ENCODE measurements around the gene FPGT. TPM values are rescaled to one million over a fixed set of nuclear protein-coding genes. Genes with fewer than 3 reads are reported as not detected.

The FPGT gene
- total RNA-seq, 4 donors from 2014 or later = 9.9 to 19.9 (median 13.7) TPM

Other genes starting within 250 kb of the FPGT start
- under 1 TPM in 3 of 4 donors, not detected in 1; 0.16 to 0.54 (median 0.46) TPM for gene LRRIQ3, start 66 bp upstream of the FPGT start, total RNA-seq
- gene TNNI3K, start 37.1 kb downstream of the FPGT start, total RNA-seq = 1 to 10 TPM in 3 of 4 donors, under 1 TPM in 1; 0.32 to 3.9 (median 2.9) TPM